Astrocyte of the spinal cord (primary cell): ENCODE results near the gene CCDC85C.
A peak's percentile ranks its signal among the peaks of the same experiment; 100 is the strongest.

ENCODE experiments used
- DNase-seq: peaks from one replicate; pipeline ENCODE4 v3.0.0; 2011; ENCODE audit warnings: low read depth, low spot score
- H3K4me3 ChIP-seq: 2 replicates; pipeline ENCODE4 v1.5.1; 2011; ENCODE audit warnings: low read depth, mild to moderate bottlenecking, low read length, moderate library complexity
- in situ Hi-C: cut with HindIII; loops from 2 replicates; pipeline ENCODE4 v1.10.0; 2017; ENCODE audit warnings: low sequenced_read_pairs
- TF ChIP-seq, protein P1 (sequence below): IDR thresholded peaks from 2 replicates; pipeline ENCODE4 v1.5.1; 2012; ENCODE audit warnings: low read depth, mild to moderate bottlenecking, low read length, inconsistent platforms

Gene CCDC85C

DNA sequence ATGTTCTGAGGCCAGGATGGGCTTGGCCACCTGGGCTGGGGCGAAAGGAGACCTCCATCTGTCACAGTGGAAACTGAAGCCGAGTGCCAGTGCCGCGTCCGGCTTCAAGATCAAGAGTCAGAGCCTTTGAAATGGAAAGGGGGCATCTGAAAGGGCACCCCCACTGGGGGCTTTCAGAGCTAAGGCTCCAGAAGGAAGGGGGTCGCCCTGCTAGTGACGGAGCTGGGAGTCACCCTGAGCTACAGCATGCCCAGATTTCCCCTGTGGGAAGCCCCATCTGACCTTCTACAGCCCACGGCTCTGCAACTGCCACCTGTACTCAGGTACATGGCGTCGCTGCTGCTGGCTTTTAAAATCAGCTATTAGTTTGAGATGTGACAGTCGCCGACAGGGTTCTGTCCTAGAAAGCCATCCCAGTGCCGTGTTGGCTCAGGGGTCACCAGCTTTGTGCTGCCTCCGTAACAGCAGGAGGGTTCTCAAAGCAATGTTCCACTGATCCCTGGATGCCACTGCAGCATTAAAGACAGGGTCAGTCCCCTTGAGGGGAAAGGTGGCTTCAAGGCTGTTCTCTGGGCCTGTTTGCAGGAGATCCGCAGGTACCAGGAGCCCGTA lies 91.3 kb downstream of the CCDC85C start:
- in situ Hi-C loops, result no loop called here
- H3K4me3 ChIP-seq, result no peak overlapping the region
- DNase-seq, result no peak
- TF ChIP-seq, protein P1, sequence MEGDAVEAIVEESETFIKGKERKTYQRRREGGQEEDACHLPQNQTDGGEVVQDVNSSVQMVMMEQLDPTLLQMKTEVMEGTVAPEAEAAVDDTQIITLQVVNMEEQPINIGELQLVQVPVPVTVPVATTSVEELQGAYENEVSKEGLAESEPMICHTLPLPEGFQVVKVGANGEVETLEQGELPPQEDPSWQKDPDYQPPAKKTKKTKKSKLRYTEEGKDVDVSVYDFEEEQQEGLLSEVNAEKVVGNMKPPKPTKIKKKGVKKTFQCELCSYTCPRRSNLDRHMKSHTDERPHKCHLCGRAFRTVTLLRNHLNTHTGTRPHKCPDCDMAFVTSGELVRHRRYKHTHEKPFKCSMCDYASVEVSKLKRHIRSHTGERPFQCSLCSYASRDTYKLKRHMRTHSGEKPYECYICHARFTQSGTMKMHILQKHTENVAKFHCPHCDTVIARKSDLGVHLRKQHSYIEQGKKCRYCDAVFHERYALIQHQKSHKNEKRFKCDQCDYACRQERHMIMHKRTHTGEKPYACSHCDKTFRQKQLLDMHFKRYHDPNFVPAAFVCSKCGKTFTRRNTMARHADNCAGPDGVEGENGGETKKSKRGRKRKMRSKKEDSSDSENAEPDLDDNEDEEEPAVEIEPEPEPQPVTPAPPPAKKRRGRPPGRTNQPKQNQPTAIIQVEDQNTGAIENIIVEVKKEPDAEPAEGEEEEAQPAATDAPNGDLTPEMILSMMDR, result no peak

DNA sequence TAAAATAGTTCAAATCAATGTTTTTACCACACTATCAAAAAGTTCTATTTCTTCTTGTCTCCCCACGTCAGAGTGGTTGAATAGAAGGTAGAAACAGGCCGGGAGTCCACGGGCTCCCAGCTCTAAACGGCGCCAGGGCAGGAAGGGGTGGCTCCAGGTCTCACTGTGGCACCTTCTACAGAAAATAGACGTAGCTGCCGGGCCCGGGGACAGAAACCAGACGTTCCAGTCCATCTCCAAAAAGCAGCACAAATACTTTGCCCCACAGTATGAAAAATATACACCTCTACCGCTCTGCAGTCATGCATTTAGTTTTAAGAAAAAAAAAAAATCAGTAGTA lies 91.9 kb downstream of the CCDC85C start:
- H3K4me3 ChIP-seq, result no peak overlapping the region
- in situ Hi-C loops, result no loop called here
- TF ChIP-seq, protein P1, result no peak
- DNase-seq, result no peak

DNA sequence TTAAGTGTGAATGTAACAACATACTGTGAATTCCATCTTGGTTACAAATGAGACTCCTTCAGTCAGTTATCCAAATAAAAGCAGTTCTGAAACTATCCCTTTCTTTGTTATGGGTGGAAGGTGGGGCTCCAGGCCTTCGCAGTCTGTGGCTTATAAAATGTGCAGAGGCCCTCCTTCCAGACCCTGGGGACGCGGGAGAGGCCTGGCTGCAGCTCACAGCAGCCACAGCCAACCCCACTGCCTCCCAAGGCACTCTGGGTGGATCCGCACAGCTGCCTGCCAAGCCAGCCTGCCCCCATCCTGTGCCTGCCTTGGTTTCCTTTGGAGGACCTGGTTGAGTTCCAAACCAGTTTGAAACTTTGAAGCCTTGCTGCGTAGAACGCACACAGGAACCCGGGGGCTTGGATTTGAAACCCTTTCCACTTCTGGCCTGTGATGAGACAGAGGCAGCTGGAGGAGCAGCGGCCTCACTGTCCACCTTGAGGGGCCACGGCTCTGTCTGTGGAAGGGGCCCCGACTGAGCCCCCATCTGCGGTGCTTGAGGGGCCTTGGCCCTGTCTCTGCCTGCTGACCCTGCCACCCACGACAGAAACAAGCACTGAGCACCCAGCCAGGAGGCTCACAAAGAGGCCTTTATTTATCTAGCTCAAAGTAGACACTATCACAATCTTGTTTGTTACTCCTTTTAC lies 92.4 kb downstream of the CCDC85C start:
- TF ChIP-seq, protein P1, result no peak
- H3K4me3 ChIP-seq, result no peak overlapping the region
- DNase-seq, result peak; percentile 44
- in situ Hi-C loops, result no loop called here

DNA sequence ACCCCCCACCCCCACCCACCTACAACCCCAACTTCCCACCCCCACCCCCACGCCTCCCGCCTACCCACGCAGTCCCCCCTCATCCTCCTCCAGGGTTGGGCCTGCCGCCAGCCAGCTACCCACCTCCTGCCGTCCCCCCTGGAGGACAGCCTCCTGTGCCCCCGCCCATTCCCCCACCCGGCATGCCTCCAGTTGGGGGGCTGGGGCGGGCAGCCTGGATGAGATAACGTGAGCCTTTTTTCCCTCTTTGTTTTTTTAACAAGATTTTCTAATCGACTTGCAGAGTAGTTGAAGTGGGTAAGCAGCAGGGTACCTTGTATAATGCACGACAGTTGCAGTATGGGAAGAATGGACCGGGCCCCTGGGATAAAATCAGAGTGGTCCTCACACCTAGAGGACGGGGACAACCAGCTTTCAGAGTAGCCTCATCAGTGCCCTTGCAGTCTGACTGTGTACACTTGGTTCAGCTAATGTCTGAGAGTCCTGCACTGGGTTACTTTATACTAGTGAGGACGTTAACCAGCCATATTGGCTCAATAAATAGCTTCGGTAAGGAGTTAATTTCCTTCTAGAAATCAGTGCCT lies 93.4 kb downstream of the CCDC85C start:
- no peak for DNase-seq
- in situ Hi-C loops, result no loop called here
- TF ChIP-seq, protein P1, result no peak
- H3K4me3 ChIP-seq, result no peak overlapping the region

DNA sequence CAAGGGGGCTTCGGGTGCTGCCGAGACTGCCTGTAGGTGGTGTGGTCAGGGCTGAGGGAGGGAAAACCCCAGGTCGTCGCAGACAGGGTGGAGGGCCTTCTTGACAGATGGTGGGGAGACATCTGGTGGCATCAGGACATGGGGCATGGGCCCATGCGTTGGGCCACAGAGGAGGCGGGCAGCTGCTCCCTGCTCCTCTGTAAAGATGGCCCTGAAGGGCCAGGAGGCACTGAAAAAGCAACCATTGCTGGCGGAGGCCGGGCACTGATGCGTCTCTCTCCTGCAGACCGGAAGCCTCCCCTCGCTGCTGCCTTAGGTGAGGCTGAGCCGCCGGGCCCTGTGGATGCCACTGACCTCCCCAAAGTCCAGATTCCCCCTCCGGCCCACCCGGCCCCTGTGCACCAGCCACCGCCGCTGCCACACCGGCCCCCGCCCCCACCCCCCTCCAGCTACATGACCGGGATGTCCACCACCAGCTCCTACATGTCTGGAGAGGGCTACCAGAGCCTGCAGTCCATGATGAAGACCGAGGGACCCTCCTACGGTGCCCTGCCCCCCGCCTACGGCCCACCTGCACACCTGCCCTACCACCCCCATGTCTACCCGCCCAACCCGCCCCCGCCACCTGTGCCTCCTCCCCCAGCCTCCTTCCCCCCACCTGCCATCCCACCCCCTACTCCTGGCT lies 94.0 kb downstream of the CCDC85C start:
- in situ Hi-C loops, result no loop called here
- DNase-seq, result no peak
- H3K4me3 ChIP-seq, result no peak overlapping the region
- TF ChIP-seq, protein P1, result no peak

DNA sequence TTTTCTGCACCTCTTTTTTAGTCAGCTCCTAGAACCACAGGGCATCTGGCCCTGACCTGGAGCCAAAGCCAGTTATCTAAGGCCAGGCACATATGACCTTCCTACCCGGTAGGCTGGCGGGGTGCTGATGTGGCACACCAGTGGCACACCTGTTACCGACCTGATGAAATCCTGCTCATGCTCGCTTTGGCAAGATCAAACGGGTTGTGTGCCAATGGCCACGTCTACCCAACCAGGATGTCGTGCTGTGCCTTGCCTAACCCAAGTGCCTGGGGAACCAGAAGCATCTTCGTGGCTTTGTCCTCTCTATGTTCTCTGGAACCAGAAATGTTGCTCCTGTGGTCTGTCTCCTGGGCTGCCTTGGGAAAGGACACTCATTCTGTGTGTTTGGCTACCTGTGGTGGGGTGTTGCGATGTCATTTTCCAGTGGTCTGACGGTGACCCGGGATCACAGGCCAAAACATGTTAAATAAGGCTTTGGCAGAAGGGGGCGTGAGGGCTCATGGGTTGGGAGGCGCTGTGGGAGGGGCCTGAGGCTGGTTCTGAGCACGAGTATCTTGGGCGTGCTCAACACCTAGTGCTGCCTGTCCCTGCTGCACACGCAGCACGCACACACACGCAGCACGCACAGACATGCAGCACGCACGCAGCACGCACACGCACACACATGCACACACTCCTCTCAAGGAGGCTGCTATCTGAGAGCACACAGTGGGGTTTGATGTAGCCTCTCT lies 94.9 kb downstream of the CCDC85C start:
- TF ChIP-seq, protein P1, result no peak
- DNase-seq, result no peak
- in situ Hi-C loops, result no loop called here
- H3K4me3 ChIP-seq, result no peak overlapping the region
